WERI-Rb-1 (cell line): ENCODE results near the gene WDR77.

Source experiments
- DNase-seq: peaks from one replicate; pipeline ENCODE4 v3.0.0-alpha.2; 2020
- H3K27ac ChIP-seq: fragments of 250-450 bp; sonication (Bioruptor Pico); 2 replicates; pipeline ENCODE4 v1.5.1; 2020; ENCODE audit warnings: mild to moderate bottlenecking, moderate library complexity
- H3K27me3 ChIP-seq: fragments of 250-450 bp; sonication (Bioruptor Pico); 2 replicates; pipeline ENCODE4 v1.5.1; 2021; ENCODE audit warnings: mild to moderate bottlenecking, low read depth, moderate library complexity; ENCODE audit not compliant: insufficient read depth, severe bottlenecking
- H3K36me3 ChIP-seq: fragments of 250-450 bp; sonication (Bioruptor Pico); 2 replicates; pipeline ENCODE4 v1.5.1; 2020; ENCODE audit warnings: mild to moderate bottlenecking, moderate library complexity
- H3K4me3 ChIP-seq: 2 replicates; pipeline ENCODE4 v1.5.1; 2011; ENCODE audit warnings: low read depth, mild to moderate bottlenecking, control low read depth, low read length
- H3K9me3 ChIP-seq: fragments of 250-450 bp; sonication (Bioruptor Pico); 2 replicates; pipeline ENCODE4 v1.5.1; 2021; ENCODE audit warnings: mild to moderate bottlenecking, moderate library complexity; ENCODE audit not compliant: severe bottlenecking
- TF ChIP-seq, protein P1 (sequence below): IDR thresholded peaks from 2 replicates; pipeline ENCODE4 v1.5.1; 2011; ENCODE audit warnings: low read depth, mild to moderate bottlenecking, control low read depth, inconsistent platforms, low read length

The WDR77 gene

DNA sequence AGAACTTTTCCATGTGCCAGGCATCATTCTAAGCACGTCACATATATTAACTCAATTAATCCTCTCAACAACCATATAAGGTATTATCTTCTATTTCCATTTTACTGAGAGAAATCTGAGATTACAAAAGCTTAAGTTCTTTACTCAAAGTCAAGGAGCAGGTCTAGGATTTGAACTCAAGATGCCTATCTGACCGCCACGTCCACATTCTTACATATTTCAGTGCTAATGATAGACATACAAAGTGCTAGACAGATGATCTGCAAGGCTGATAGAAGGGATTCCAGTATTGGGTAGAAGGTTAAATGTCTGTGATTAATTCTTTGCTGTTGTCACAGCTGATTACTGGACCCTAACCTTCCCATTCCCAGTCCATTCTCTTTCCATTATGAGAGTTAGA lies 4.7 kb upstream of the WDR77 start:
- TF ChIP-seq, protein P1, sequence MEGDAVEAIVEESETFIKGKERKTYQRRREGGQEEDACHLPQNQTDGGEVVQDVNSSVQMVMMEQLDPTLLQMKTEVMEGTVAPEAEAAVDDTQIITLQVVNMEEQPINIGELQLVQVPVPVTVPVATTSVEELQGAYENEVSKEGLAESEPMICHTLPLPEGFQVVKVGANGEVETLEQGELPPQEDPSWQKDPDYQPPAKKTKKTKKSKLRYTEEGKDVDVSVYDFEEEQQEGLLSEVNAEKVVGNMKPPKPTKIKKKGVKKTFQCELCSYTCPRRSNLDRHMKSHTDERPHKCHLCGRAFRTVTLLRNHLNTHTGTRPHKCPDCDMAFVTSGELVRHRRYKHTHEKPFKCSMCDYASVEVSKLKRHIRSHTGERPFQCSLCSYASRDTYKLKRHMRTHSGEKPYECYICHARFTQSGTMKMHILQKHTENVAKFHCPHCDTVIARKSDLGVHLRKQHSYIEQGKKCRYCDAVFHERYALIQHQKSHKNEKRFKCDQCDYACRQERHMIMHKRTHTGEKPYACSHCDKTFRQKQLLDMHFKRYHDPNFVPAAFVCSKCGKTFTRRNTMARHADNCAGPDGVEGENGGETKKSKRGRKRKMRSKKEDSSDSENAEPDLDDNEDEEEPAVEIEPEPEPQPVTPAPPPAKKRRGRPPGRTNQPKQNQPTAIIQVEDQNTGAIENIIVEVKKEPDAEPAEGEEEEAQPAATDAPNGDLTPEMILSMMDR: no peak
- no peak overlapping the region for H3K4me3 ChIP-seq
- H3K27ac ChIP-seq: no peak overlapping the region
- no peaks in the 10 kb centered on the region for H3K9me3 ChIP-seq
- no peak for DNase-seq
- H3K27me3 ChIP-seq: no peaks in the 10 kb centered on the region
- peaks cover 53% of the 10 kb centered on the region for H3K36me3 ChIP-seq

DNA sequence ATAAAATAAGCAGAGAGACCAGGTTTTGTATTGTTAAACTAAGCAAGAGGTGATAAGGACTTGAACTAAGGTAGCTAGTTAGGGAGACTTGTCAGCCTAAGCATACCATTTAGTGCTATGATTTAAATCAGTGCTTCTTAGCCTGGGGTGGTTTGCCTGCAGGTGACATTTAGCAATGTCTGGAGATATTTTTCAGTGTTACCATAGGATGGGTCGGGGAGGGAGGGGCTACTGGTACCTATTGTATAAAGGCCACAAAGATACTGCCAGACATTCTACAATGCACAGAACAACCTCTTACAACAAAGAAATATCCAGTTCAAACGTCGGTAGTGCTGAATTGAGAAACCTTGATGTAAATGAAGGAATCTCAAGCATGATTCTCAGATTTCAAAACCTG lies 3.5 kb upstream of the WDR77 start:
- H3K36me3 ChIP-seq: peaks cover 42% of the 10 kb centered on the region
- DNase-seq: no peak
- H3K27ac ChIP-seq: no peak overlapping the region
- H3K27me3 ChIP-seq: no peaks in the 10 kb centered on the region
- no peak overlapping the region for H3K4me3 ChIP-seq
- TF ChIP-seq, protein P1: no peak
- no peaks in the 10 kb centered on the region for H3K9me3 ChIP-seq

DNA sequence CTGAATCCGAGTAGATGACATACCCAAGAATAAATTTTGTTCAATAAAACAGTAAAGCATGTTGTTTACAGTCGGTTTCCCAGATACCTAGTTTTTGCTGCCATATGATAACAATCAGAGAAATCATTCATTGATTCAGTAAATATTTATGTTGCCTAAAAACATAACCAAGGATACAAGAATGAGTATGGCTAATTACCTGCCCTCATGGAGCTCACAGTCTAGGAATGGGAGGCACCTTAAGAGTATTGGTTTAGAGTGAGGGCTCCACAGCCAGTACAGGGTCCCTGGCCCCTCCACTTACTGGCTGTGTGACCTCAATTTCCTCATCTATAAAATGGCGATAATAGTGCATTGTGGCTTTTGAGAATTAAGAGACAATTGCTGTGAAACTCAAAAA lies 1.1 kb upstream of the WDR77 start:
- Histone ChIP-seq H3K27me3 (no peaks in the 10 kb centered on the region), H3K9me3 (no peaks in the 10 kb centered on the region), H3K36me3 (peaks cover 37% of the 10 kb centered on the region), H3K27ac (peak overlapping the region; percentile 82; the same call in 1 of the 2 replicates), H3K4me3 (peak overlapping the region; percentile 100)
- no peak for DNase-seq
- TF ChIP-seq, protein P1: no peak

DNA sequence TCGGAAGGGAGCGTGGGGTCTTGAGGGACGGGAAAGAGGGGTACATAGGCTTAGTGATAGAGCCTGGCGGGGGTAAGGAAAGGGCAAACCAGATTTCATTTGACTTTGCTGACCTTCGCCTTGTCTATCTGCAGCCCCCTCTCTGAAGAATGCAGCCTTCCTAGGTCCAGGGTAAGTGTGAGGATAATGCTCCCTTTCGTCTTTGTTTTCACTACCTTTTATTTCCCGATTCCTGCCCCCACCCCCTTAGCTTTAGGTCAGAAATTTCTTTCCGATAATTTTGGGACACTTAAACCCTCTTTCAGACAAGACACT lies 604 bp upstream of the WDR77 start:
- no peaks in the 10 kb centered on the region for H3K9me3 ChIP-seq
- H3K27ac ChIP-seq: peak overlapping the region; percentile 82
- H3K36me3 ChIP-seq: peaks cover 33% of the 10 kb centered on the region
- H3K27me3 ChIP-seq: no peaks in the 10 kb centered on the region
- no peak for DNase-seq
- H3K4me3 ChIP-seq: peak overlapping the region; percentile 100
- TF ChIP-seq, protein P1: no peak

DNA sequence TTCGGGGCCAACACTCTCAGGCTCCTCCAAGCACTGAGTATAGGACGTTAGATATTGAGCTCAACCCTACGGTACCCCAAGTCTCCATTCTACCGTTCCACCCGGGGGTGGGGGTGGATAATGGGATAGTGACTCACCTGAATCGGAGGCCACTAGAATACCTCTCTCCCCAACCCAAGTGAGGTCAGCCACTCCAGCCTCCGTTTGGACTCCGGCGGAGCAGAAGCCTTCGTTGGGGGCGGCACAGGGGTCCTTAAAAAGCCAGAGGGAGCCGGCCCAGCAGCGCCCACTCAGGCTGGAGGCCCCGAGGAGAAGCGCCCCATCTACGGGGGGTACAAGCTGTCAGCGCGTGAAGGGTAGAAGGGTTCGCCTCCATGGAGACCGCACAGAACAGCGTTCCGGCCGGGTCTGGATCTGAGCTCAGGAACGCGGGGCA lies 556 bp downstream of the WDR77 start:
- no peak for DNase-seq
- TF ChIP-seq, protein P1: no peak
- Histone ChIP-seq H3K9me3 (no peaks in the 10 kb centered on the region), H3K36me3 (peaks cover 30% of the 10 kb centered on the region), H3K27ac (peak overlapping the region; percentile 59), H3K4me3 (peak overlapping the region; percentile 100), H3K27me3 (no peaks in the 10 kb centered on the region)
